K562 (cell line): ENCODE measurements around the gene NDUFB7. TPM values are rescaled to one million over a fixed set of nuclear protein-coding genes. Genes with fewer than 3 reads are reported as not detected.
A peak's percentile ranks its signal among the peaks of the same experiment; 100 is the strongest.

Experiments
- ADNP ChIP-seq: fragments of 200-800 bp; sonication (Bioruptor generic); IDR thresholded peaks from 2 replicates; pipeline ENCODE4 v1.6.1; 2016; ENCODE audit warnings: missing genetic modification characterization, missing compliant biosample characterization
- CBFA2T3 ChIP-seq: fragments of 450-650 bp; IDR thresholded peaks from 2 replicates; pipeline ENCODE4 v1.6.1; 2017
- CBX8 ChIP-seq: fragments of 200-600 bp; sonication (generic); IDR thresholded peaks from 2 replicates; pipeline ENCODE4 v1.6.1; 2012; ENCODE audit warnings: borderline replicate concordance, mixed run types, low read depth, mild to moderate bottlenecking, moderate library complexity, mixed read lengths, low read length, control low read depth, inconsistent platforms; ENCODE audit not compliant: poor library complexity, severe bottlenecking; ENCODE audit errors: extremely low read depth
- CEBPB ChIP-seq: fragments of 450-650 bp; IDR thresholded peaks from 2 replicates; pipeline ENCODE4 v1.6.1; 2016; ENCODE audit warnings: missing genetic modification characterization, missing compliant biosample characterization
- ETS2 ChIP-seq: IDR thresholded peaks from 2 replicates; pipeline ENCODE4 v1.6.1; 2016; ENCODE audit warnings: borderline replicate concordance, missing genetic modification characterization, mild to moderate bottlenecking, moderate library complexity, missing compliant biosample characterization; ENCODE audit not compliant: poor library complexity, severe bottlenecking
- HNRNPH1 ChIP-seq: fragments of 200-400 bp; formaldehyde crosslinking; optimal IDR thresholded peaks from 2 replicates; pipeline ENCODE3; 2017; ENCODE audit warnings: low read depth, mild to moderate bottlenecking, low read length, moderate library complexity
- KDM2B ChIP-seq: fragments of 250-450 bp; sonication (Bioruptor Pico); IDR thresholded peaks from 2 replicates; pipeline ENCODE4 v1.8.0; 2021; ENCODE audit warnings: mild to moderate bottlenecking, moderate library complexity
- MAFK ChIP-seq: IDR thresholded peaks from 2 replicates; pipeline ENCODE4 v1.6.1; 2011; ENCODE audit warnings: low read length, improper control_type of control experiment
- MEF2D ChIP-seq: conservative IDR thresholded peaks from 2 replicates; pipeline ENCODE4 v1.6.1; 2016; ENCODE audit warnings: low read depth, missing genetic modification characterization, missing compliant biosample characterization
- PHB2 ChIP-seq: fragments of 450-650 bp; IDR thresholded peaks from 2 replicates; pipeline ENCODE4 v1.6.1; 2017; ENCODE audit warnings: low read depth
- SIN3A ChIP-seq, 2 experiments: fragments of 150-350 bp in 1 of 2; IDR thresholded peaks; 2 replicates each; pipeline ENCODE4 v1.6.1; 2011 to 2016; ENCODE audit warnings: borderline replicate concordance in 2 of 2, low read depth in 2 of 2, low read length in 2 of 2, mild to moderate bottlenecking in 2 of 2, moderate library complexity in 2 of 2; ENCODE audit not compliant: control insufficient read depth in 1 of 2
- SIN3B ChIP-seq: fragments of 450-650 bp; IDR thresholded peaks from 2 replicates; pipeline ENCODE4 v1.6.1; 2017; ENCODE audit warnings: low read depth, mild to moderate bottlenecking, moderate library complexity
- SMARCE1 ChIP-seq: fragments of 450-650 bp; IDR thresholded peaks from 2 replicates; pipeline ENCODE4 v1.7.1; 2016; ENCODE audit warnings: mild to moderate bottlenecking
- ZBTB40 ChIP-seq, 2 experiments: fragments of 450-650 bp in 1 of 2; sonication (generic) in 1 of 2; formaldehyde crosslinking in 1 of 2; IDR thresholded peaks; 2 replicates each; pipeline versions ENCODE4 v1.7.1 to v1.9.0; 2016 to 2022; ENCODE audit warnings: inconsistent platforms in 1 of 2, mild to moderate bottlenecking in 1 of 2, missing genetic modification reagents in 1 of 2
- ZBTB7A ChIP-seq: IDR thresholded peaks from 2 replicates; pipeline ENCODE4 v1.6.1; 2011; ENCODE audit warnings: low read depth, mild to moderate bottlenecking, low read length, moderate library complexity, borderline replicate concordance; ENCODE audit not compliant: control insufficient read depth
- polyA plus RNA-seq, 8 experiments: library from polyadenylated mRNA; depleted of rRNA in 4 of 8; stranded (reverse) in 5 of 8; unstranded in 3 of 8; fragments of >200 nt; fragmentation: Nextera tagmentation in 2 of 8; fragmentation: Illumina TruSeq in 1 of 8; extraction: Ambion mirVana in 2 of 8; extraction: Trizol in 1 of 8; gene quantifications; 2 replicates each; pipeline versions ENCODE4 v1.2.1 to v1.2.3, GENCODE V29; 2011 to 2014; ENCODE audit warnings: inconsistent platforms in 1 of 8, missing spikeins in 1 of 8
- total RNA-seq, 7 experiments: library from RNA; depleted of rRNA in 6 of 7; stranded (reverse); fragments of >200 nt in 6 of 7; fragmentation: Illumina TruSeq in 2 of 7; extraction: Trizol in 2 of 7; gene quantifications; 2 replicates each; pipeline versions ENCODE4 v1.2.1 to v1.2.3, GENCODE V29; 2011 to 2021; ENCODE audit warnings: low replicate concordance in 1 of 7
- TF ChIP-seq, protein P1 (sequence below): IDR thresholded peaks from 2 replicates; pipeline ENCODE4 v1.6.1; 2014; ENCODE audit warnings: antibody characterized with exemption

NDUFB7 gene
- total and polyA plus RNA-seq, 9 of the 15 experiments (the other 6 are each of a cell fraction or from before 2014, with no cell fraction given) = 14.9 to 842 (median 137) TPM

DNA sequence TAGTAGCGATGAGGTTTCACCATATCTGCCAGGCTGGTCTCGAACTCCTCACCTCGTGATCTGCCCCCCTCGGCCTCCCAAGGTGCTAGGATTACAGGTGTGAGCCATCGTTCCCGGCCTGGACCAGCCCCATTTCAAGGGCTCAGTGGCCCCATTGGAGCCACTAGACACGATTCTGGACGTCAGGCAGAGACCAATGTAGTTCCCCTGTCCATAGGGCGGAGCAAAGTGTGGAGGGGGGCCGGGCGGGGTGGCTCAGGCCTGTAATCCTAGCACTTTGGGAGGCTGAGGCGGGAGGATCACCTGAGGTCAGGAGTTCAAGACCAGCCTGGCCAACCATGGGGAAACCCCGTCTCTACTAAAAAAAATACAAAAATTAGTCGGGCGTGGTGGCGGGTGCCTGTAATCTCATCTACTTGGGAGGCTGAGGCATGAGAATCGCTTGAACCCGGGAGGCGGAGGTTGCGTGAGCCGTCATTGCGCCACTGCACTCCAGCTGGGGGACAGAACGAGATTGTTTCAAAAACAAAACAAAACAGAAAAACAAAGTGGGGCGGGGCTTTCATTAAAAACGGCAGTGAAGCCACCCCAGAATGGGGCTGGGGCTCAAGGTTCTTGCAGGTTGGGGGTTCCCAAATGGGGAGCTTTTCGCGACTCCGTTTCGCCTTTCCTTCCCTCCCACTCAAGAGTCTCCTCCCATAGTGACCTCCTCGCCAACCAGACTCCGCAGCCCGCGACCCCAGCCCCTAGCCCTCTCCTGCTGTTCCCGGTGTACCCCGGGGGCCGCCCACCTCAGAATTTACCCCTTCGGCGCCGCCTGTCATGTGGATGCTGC lies 43.2 kb downstream of the NDUFB7 start (continued):
- TF ChIP-seq CBX8 = no peak
- TF ChIP-seq HNRNPH1 = no peak
- TF ChIP-seq SIN3B = no peak
- TF ChIP-seq KDM2B (CRISPR knock-in tag) = peak; percentile 84; the same call in 1 of the 2 replicates
- TF ChIP-seq MEF2D = no peak
- TF ChIP-seq SMARCE1 = peak; percentile 35; the same call in 1 of the 2 replicates
- TF ChIP-seq CBFA2T3 = 0 out of 2 replicates have a peak, but pooled peaks have one; percentile 4
- TF ChIP-seq PHB2 = 0 out of 2 replicates have a peak, but pooled peaks have one; percentile 3
- peak in 1 of 2 experiments; percentile 50; a peak in 1 of 4 replicates for TF ChIP-seq SIN3A (IDR thresholded peaks at IDR 0.05; ENCODE audit: borderline replicate concordance in 2 of 2, control insufficient read depth in 1 of 2, low read depth in 2 of 2, low read length in 2 of 2)
- peak; percentile 85 for TF ChIP-seq CEBPB (tag)
- TF ChIP-seq, protein P1, sequence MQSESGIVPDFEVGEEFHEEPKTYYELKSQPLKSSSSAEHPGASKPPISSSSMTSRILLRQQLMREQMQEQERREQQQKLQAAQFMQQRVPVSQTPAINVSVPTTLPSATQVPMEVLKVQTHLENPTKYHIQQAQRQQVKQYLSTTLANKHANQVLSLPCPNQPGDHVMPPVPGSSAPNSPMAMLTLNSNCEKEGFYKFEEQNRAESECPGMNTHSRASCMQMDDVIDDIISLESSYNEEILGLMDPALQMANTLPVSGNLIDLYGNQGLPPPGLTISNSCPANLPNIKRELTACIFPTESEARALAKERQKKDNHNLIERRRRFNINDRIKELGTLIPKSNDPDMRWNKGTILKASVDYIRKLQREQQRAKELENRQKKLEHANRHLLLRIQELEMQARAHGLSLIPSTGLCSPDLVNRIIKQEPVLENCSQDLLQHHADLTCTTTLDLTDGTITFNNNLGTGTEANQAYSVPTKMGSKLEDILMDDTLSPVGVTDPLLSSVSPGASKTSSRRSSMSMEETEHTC = peak; percentile 67
- TF ChIP-seq ZBTB40 (IDR thresholded peaks at IDR 0.05) = peak; percentile 56
- no peak for TF ChIP-seq ZBTB40 (CRISPR knock-in tag; IDR thresholded peaks at IDR 0.05)
- peak; percentile 63 for TF ChIP-seq ADNP
- TF ChIP-seq ZBTB7A = peak; percentile 89; the same call in 1 of the 2 replicates
- TF ChIP-seq MAFK = no peak
- no peak for TF ChIP-seq ETS2
